Fibroblast of gingiva (primary cell): ENCODE measurements around the gene FAM78A.
"Not testable (repeated sequence)": the region's sequence is repeated elsewhere in the genome, so short reads cannot be mapped to it uniquely, and the experiment has no call there.

Experiments used
- DNase-seq: peaks from one replicate; pipeline ENCODE4 v3.0.0-alpha.2; 2011; ENCODE audit warnings: low read depth

FAM78A gene

DNA sequence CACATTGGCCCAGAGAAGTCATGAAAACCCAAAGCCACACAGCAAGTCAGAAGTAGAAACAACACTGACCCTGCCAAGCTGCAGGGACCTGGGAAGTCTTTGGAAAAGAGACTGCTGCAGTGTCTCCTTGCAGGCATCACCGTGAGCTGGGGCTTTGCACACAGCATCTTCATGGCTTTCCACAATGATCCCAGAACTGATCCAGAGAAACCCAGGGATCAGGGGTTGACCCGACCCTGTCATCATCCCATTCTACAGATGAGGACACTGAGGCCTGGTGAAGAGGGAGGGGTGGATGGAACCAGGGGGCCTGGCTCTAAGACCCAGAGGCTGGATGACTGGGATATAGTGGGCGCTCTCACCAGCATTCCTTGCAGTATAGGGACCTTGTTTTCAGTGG is 4.3 kb upstream of the FAM78A start:
- DNase-seq, result no peak

- no peak for DNase-seq
Measured at GRCh38 chr9:131279863-131280570, 3.7 kb upstream of the FAM78A start.

GRCh38 chr9:131279196-131279862 is 3.0 kb upstream of the FAM78A start:
- no peak for DNase-seq

GRCh38 chr9:131278702-131279111 is 2.4 kb upstream of the FAM78A start:
- no peak for DNase-seq

DNA sequence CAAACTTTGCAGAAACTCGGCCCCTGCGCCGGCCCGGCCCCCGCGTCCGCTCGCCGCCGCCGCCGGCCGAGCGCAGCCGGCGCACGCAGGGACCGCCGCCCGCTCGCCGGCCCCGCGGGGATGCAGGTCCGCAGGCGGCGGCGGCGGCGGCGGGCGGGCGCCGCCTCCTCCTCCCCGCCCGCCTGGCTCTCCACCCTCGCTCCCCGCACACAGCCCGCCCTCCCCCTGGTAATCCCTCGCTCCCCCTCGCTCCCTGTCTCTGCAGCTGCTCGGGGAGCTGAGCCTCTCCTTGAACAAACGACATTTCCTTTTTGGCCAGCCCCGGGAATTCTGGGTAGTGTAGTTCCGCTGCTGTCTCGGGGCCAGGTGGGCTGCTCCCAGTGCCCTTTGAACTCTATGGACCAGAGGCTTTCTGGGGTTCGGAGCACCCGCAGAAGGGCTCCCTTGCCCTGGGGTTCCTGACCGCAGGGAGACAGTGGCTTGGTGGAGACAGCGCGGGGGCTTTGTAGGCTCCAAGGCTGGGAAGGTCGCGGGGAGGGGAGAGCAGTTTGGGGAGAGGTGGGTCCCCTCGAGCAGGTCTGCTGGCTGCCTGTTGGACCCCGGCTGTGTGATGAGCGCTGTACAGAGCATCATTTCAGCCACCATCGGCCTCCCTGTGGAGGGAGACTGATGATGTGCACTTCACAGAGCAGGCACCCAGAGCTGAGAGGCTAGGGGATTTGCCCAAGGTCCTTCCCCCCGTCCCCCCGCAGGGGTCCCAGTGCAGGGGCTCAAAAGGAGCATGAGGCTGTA is 1.8 kb upstream of the FAM78A start:
- DNase-seq, result peak; percentile 75

- no peak for DNase-seq
Measured at GRCh38 chr9:131277287-131277909, 1.1 kb upstream of the FAM78A start.

DNA sequence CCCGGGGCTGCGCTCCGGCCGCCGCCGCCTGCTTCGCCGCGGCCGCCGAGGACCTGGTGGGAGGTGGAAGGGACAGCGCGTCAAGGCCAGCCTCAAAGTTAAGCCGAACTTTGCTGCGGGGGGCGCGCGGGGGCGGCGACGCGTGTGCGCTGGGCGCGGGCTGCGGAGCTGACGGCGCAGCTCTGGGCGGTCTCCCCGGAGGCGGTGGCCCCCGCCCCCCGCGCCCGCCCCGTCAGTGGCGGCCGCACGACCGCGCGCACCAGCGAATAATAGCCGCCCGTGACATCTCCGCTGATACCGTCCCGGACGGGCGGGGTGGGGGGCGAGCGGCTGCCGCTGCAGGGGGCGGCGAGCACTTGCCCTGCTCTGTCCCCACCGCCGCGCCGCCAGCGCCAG is 579 bp upstream of the FAM78A start:
- no peak for DNase-seq

DNA sequence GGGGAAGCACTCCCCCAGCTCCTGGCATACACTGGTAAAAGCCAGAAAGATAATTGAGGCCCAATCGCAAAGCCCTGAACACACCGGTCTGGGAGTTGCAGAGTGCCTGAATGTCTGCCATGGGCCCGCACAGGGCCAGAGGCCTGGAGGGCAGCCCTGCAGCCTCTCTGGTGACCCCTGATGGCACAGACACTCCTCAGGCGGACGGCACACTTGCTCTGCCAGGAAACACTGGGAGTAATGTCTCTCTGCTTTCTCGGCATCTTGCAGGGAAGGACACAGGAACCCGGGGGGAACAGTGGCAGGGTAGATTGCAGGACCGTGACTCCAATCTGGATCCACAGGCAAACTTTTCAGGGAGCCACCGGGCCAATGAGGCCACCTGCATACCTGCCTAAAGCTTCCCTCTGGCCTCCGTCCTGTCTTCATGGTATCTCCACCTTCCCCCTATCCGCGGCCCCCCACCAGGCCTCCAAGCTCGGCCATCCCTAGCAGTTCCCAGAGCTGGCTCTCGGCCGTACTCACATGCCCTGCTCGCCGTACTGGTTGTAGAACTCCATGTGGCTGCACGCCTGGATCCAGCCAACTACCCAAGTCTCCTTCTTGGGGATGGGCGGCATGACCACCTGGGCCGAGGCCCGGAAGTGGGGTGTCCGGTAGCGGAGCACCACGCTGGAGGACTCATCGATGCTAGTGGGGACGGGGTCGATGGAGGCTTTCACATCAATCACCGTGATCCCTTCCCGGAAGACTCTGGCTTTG is 797 bp downstream of the FAM78A start:
- no peak for DNase-seq

DNA sequence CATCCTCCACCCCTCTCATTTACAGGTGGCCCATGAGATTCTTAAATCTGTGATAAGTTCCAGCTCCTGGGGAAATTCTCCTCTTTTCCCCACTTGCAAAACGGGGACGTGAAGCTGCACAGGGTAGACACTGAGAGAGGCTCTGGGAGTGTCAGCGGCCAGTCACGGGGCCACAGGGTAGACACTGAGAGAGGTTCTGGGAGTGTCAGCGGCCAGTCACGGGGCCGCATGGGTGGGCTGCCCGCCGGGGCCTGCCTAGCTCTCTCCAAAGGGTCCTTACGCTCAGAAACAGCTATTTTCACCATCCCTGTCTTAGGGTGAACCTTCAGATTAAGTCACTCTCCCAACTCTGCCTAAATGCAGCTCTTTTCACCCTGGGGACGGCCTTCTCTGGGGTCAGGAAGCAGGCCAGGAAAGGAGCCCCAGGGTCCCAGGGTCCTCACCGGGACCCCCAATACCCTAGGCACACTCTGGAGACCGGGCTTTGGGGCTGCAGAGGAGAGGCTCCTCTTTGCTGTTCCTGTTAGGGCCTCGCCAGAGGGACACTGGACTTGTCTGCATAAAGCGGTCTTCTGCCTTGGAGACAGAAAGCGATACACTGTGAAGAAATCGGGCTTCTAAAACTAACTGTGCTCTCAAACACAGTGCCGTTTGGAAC is 1.5 kb downstream of the FAM78A start:
- DNase-seq, result no peak

GRCh38 chr9:131273856-131274673 is 2.2 kb downstream of the FAM78A start:
- no peak for DNase-seq

DNA sequence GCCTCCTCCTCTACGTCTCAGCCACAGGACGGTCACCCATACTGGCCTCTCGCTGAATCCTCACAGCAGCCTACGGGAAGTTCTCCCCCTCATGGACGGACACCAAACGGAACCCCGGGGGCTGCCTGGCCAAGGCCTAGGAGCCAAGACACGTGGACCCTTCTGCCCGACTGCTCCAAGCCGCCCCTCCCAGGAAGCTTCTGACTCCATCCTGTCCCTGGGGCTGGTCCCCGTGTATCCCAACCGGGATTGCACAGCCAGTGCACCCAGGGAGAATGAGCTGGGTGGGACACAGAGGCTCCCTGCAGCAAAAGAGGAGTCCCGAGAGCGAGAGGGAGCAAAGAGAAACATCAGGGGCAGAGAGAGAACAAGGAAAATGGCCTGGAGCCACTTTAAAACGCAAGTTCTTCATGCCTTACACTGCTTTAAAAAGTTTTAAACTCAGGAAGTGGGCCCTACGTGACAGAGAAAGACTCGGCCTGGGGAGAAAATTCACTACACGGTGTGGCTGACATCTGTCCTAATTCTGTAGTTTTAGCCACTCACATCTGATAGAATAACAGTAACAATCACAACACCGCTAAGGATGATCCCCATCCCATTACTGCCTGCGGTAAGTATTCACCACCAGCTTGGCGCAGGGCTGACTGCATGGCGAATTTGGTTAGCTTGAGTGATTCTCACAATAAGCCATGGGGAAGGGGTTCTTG is 3.0 kb downstream of the FAM78A start:
- DNase-seq, result no peak

GRCh38 chr9:131272212-131272611 is 4.1 kb downstream of the FAM78A start:
- DNase-seq, result no peak

DNA sequence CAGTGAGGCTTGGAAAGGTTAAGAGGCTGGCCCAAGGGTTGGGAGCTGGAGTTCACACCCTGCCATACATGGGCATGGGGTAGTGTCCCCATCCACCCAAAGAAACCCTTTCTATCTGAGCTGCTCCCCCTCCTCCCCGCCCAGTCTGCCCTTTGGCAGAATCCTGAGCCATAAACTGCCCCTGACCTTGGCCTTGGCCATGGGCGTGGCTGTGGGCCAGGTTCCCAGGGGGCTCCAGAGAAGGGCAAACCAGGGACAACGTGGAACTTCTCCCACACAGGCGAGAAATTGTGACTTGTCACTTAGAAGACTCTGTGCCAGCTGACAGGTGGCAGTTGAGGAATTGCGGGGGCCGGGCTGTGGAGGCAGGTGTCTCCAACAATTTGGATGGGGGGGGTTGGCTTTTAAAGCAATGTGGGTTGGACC is 4.8 kb downstream of the FAM78A start:
- no peak for DNase-seq

GRCh38 chr9:131271016-131271273 is 5.4 kb downstream of the FAM78A start:
- DNase-seq, result not testable (repeated sequence)

- DNase-seq, result no peak
Measured at GRCh38 chr9:131270171-131271015, 5.9 kb downstream of the FAM78A start.

DNA sequence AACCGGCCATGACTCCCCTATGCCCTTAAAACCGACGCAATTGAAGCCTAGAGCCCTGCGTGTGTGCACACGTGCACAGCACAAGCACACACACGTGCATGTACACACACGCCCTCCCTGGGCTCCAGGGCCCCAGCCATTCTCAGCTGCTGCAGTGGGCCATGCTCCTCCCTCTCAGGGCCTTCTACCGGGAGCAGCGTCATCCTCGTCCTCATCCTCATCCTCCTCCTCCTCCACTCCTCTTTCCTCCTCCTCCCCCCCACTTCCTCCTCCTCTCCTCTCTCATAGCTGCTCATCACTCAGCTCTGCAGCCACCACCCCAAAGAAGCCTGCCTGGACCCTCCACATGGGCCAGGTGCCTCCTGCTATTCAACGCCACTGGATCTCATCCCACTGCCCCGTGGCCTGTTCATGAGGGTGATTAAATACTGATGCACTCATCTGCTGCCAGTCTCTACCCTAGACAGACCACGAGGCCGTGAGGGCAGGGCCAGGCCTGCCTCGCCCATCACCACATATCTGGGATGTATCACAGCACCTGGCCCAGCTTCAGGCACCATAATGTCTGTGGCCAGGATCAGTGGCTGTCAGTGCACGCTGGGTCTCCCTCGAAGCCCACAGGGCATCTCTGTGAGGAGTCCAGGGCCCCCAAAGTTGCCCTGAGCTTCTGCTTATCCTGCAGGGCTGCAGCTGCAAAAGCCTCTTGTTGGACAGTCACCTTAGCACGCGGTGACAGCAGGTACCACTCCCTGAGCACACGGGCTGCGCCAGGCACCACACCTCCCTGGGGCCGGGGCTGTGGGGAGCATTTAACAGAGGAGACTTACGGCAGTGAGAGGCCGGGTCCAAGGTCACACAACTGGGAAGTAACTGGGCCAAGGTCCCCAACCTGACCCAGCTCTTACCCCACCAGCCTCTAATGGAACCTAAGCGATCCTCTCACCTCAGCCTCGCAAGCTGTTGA is 9.8 kb downstream of the FAM78A start:
- DNase-seq, result no peak

- no peak for DNase-seq
Measured at GRCh38 chr9:131264231-131264630, 12.1 kb downstream of the FAM78A start.

- no peak for DNase-seq
Measured at GRCh38 chr9:131263701-131264100, 12.6 kb downstream of the FAM78A start.
